ENCODE results near the gene GASK1A. TPM values are rescaled to one million over a fixed set of nuclear protein-coding genes. Genes with fewer than 3 reads are reported as not detected.

Gene GASK1A
- total RNA-seq, 1 experiment from 2014 or later, result 5.4 TPM

DNA sequence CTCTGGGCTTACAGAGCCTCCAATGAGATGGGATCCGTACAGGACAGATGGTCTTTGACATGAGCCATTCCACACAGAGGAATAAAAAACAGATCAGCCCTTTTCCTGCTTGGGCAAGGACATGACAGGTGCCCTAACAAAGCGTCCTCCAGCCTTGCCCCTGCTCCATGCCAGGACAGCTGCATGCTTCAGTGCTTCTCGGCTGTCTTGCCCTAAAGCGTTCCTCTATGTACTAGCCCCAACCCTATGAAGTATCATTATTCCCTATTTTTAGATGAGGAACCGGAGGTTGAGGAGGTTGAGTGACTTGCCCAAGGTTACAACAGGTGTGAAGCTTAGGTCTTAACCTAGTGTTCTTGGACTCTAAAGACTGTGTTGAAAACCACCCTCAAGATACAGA, 116.3 kb downstream of the GASK1A start:
- H2BK15ac ChIP-seq (ENCODE audit: low read depth, low read length), result no peak overlapping the region
- Mint-ChIP-seq H3K9me3 (no peaks in the 10 kb centered on the region), H3K27me3 (ENCODE audit: low read depth) (no peaks in the 10 kb centered on the region), H3K4me1 (peaks cover 20 to 23% of the 10 kb centered on the region in 2 experiments; a peak in 3 of 4 replicates), H3K36me3 (ENCODE audit: insufficient read depth in 1 of 3, low read depth in 3 of 3) (no peaks in the 10 kb centered on the region; a peak in 1 of 7 replicates), H3K4me3 (no peak overlapping the region), H3K27ac (no peak overlapping the region)
- H3K23me2 ChIP-seq (ENCODE audit: insufficient read length, low read depth, low read length, poor library complexity, severe bottlenecking), result no peaks in the 10 kb centered on the region
- no CpG with 5 or more reads among the region's 5 CpGs for WGBS (ENCODE audit: extremely low coverage, insufficient read length, low lambda C conversion rate)
- no peaks in the 10 kb centered on the region for H3K79me2 ChIP-seq (ENCODE audit: insufficient read depth, low read length)
- no peak overlapping the region for H2AK5ac ChIP-seq (ENCODE audit: insufficient read length, low read length)
- no peak overlapping the region for H3K56ac ChIP-seq (ENCODE audit: insufficient read length, low read depth, low read length)
- H4K20me1 ChIP-seq (ENCODE audit: control insufficient read depth, insufficient read depth, insufficient read length), result no peaks in the 10 kb centered on the region
- H3K9me3 ChIP-seq (ENCODE audit: control insufficient read depth, low read depth, low read length), result no peaks in the 10 kb centered on the region
- H4K8ac ChIP-seq (replicated peaks; ENCODE audit: insufficient read length, low read depth, low read length), result no peak overlapping the region
- H2AFZ ChIP-seq (ENCODE audit: low read length), result no peak overlapping the region
- H3K4ac ChIP-seq (ENCODE audit: low read depth, low read length), result no peak overlapping the region
- H2BK12ac ChIP-seq (ENCODE audit: insufficient read length, low read depth, low read length), result no peak overlapping the region
- H3K14ac ChIP-seq (ENCODE audit: insufficient read depth, low read length), result no peak overlapping the region
- H3K79me1 ChIP-seq (ENCODE audit: insufficient read depth, low read depth, low read length, poor library complexity, severe bottlenecking), result no peaks in the 10 kb centered on the region
- no peak overlapping the region for H3K18ac ChIP-seq (ENCODE audit: insufficient read length, low read depth, low read length)
- no peak overlapping the region for H3K23ac ChIP-seq (ENCODE audit: insufficient read length, low read depth, low read length)
- H3K27ac ChIP-seq (ENCODE audit: insufficient read length, low read depth, low read length), result no peak overlapping the region
- no peak overlapping the region for H3K4me2 ChIP-seq (ENCODE audit: insufficient read depth, insufficient read length, low read length)
- DNase-seq, result no peak
- H3T11ph ChIP-seq (ENCODE audit: low read length), result no peak overlapping the region
- no peak overlapping the region for H4K91ac ChIP-seq (ENCODE audit: insufficient read length, low read depth, low read length)
- no peak overlapping the region for H2BK5ac ChIP-seq (ENCODE audit: insufficient read length, low read length)
- TF ChIP-seq, protein P1, sequence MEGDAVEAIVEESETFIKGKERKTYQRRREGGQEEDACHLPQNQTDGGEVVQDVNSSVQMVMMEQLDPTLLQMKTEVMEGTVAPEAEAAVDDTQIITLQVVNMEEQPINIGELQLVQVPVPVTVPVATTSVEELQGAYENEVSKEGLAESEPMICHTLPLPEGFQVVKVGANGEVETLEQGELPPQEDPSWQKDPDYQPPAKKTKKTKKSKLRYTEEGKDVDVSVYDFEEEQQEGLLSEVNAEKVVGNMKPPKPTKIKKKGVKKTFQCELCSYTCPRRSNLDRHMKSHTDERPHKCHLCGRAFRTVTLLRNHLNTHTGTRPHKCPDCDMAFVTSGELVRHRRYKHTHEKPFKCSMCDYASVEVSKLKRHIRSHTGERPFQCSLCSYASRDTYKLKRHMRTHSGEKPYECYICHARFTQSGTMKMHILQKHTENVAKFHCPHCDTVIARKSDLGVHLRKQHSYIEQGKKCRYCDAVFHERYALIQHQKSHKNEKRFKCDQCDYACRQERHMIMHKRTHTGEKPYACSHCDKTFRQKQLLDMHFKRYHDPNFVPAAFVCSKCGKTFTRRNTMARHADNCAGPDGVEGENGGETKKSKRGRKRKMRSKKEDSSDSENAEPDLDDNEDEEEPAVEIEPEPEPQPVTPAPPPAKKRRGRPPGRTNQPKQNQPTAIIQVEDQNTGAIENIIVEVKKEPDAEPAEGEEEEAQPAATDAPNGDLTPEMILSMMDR (conservative IDR thresholded peaks at IDR 0.05), result no peak
- H2BK20ac ChIP-seq (ENCODE audit: low read depth, low read length, poor library complexity, severe bottlenecking), result no peak overlapping the region
- no peak overlapping the region for H4K5ac ChIP-seq (ENCODE audit: insufficient read length, low read depth, low read length)
- H3K27me3 ChIP-seq (ENCODE audit: insufficient read depth, low read length), result no peaks in the 10 kb centered on the region
- no peak overlapping the region for H3K9ac ChIP-seq (ENCODE audit: extremely low read depth, insufficient read length, low read length)
- no peaks in the 10 kb centered on the region for H3K4me1 ChIP-seq (ENCODE audit: insufficient read depth, low read length)
- no peak overlapping the region for H2BK120ac ChIP-seq (ENCODE audit: low read depth, low read length, poor library complexity, severe bottlenecking)

Measured in H9 (cell line).